HK-2 (cell line): Measurements from ENCODE around the gene SELENOK.

Source experiments
- DNase-seq: peaks from one replicate; pipeline ENCODE4 v3.0.0-alpha.2; 2018; ENCODE audit not compliant: unreplicated experiment

The SELENOK gene

DNA sequence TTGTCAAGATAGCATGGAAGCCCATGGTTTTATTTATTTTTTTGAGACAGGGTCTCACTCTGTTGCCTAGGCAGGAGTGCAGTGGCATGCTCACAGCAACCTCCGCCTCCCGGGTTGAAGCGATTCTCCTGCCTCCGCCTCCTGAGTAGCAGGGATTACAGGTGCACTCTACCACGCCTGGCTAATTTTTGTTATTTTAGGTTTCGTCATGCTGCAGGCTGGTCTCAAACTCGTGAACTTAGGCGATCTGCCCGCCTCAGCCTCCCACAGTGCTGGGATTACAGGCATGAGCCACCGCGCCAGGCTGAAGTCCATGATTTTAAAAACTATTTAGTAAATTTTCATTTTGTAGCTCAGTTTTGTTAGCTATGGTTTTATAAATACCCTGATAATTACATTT lies 7.0 kb downstream of the SELENOK start:
- DNase-seq: no peak

DNA sequence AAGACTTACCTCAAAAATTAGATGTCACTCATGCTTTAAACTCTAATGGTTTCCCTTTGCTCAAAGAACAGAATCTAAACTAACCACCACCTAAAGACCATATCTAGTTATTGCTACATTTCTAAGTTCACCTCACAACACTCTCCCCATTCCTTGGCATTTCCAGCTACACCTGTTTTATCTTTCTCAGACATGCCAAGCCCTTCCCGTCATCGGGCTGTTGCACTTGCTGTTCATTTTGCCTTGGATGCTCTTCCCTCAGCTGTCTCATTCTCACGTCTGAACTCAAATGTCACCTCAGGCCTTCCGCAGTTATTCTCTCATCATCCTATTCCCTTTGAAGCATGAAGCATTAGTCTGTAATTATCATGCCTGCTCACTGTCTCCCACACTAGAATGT lies 8.7 kb downstream of the SELENOK start:
- DNase-seq: no peak

DNA sequence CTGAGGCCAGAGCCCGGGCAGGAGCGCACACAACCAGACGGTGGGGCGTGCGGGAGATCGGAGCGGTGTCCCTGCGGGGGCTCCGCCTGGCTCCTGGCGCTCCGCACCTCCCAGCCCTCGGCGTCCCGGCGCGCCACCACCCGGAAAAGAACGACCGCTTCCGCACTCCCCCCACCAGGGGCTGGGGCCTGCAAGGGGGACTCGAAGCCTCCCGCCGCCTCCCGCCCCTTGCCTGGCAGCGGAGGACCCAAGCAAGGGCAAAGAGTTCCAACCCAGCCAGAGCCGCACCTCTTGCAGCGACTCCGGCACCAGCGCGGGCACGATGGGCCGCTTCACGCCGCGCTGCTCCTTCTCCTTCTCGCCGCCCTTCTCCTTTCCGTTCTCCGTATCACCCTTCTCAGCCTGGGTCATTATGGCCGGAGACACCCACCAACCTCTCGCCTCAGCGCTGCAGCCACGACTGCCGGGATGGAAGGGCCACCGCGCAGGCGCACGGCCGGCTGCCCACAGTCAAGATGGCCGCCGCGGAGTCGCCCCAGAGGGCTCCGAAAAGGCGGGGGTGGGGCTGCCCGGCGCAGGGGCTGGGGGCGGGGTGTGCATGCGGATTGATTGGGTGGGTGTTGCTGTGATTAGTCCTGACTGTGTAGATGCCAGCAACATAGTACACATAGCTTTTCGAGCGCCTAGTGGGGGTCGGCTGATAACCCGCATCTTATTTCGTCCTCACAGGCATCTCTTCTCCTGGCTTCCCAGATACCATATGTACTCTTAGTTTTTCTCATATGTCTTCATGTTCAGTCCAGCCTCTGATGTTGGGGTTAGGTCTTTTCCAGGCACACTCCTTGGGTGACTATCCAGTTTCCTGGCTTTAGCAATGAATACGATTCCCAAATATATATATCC lies 9.7 kb downstream of the SELENOK start, which contains the start of gene ACTR8:
Gene ACTR8, minus strand, starts transcription at position 462 of the 903 bp plus-strand sequence. Its CDS starts 51 bp downstream, at position 411.
- peak; percentile 82 for DNase-seq

DNA sequence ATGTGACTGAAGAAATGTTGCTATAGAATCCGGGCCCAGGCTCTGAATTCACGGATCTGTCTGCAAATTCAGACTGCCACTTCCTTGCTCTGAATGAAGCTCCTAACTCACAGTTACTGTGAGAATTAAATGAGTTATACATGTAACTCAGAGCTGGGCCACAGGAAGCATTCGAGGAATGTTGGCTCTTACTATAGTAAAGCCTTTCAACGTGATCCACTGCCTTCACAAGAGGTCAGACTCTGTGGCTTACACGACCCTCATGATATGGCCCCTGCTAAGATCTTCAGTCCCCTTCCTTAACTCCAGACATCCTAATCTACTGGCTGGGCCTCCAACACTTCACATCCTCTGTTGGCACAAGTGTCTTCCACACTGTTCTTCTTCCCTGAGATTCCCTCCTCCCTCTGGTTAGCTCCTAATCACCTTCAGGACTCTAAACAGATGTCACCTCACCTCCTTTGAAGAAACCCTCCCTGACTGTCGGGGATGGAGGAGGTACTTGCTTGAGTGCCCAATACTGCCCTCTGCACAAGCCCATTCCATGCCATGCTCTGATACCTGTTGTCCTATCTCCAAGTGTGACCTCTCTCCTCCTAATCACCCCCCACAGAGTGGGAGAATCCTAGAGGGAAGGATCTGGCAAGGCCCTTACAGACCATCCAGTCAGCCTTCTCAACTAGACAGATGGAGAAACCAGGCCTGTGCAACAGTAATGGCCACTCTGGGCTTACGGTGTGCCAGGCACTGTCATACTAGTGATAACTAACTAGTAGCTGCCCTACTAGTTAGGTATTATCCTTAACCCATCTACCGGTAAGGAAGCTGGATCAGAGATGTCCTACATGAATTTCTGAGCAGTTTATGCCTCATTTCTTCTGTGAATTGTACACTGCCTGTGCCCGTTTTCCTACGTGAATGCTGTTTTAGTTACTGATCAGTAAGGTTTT lies 11.0 kb downstream of the SELENOK start:
- no peak for DNase-seq

DNA sequence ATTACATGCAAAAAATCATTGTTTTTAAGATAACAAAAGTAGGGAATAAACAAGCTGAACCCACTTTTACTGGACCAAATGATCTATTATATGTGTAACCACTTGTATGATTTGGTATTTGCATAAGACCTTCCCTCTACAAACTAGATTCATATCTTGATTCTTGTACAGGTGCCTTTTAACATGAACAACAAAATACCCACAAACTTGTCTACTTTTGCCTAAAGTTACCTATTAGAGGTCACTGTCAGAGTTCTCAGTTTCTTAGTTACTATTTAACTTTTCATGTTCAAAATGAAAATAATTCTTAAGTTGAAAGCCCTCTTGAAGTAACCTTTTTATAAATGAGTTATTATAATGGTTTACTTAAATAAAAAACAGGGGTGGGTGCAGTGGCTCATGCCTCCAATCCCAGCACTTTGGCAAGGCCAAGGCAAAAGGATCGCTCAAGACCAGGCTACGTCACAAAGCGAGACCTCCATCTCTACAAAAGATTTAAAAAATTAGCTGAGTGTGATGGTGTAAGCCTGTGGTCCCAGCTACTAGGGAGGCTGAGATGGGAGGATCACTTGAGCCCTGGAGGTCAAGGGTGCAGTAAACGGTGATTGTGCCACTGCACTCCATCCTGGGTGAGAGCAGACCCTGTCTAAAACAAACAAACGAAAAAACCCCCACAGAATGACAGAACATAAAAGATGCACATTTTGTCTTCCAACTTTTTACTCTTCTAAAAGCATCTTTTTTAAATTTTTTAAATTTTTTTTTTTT lies 25.7 kb downstream of the SELENOK start:
- DNase-seq: no peak

DNA sequence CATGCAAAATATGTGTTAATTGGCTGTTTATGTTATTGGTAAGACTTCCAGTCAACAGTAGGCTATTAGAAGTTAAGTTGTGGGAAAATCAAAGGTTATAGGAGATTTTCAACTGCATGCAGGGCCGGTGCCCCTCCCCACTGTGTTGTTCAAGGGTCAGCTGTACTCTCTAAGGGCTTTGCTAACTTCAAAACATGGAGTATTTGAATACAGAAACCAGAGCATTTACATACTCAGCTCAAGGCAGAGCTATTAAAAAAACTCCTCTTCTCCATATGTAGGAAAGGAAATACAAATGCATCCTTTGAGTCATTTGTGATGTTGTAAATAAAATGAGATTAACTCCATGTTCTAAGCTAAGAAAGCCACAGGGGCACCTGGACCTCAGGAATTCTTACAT lies 28.5 kb downstream of the SELENOK start:
- no peak for DNase-seq

DNA sequence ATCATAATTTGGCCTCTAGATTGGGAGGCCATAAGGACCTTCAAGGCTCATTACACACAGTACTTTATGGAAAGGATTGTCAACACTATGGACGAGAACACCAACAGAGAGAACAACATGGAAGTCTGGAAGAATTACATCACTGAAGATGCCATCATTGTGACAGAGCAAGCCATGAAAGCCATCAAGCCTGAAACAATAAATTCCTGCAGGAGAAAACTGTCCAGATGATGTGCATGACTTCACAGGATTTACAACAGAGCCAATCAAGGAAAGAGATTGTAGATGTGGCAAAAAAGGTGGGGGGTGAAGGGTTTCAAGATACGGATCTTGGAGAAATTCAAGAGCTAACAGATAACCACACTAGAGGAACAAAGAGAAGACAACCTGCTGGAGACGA lies 29.4 kb downstream of the SELENOK start:
- DNase-seq: no peak

DNA sequence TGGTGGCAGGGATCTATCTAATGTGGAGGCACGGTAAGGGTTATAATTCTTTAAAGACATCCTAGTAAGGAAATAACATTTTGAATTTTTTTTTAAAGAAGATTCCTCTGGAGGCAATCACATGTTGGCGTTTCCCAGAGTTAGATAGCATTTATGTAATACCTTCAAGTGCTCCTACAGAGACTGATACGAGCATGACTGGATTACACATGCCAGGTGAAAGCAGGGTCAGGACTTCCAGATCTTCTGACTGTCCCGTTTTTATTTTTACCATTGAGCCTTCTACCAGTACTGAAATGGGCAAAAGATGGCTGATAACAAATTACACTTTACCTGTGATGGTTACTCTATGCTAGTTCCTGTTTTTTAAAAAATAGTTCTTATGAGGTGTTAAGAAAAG lies 31.5 kb downstream of the SELENOK start:
- no peak for DNase-seq

DNA sequence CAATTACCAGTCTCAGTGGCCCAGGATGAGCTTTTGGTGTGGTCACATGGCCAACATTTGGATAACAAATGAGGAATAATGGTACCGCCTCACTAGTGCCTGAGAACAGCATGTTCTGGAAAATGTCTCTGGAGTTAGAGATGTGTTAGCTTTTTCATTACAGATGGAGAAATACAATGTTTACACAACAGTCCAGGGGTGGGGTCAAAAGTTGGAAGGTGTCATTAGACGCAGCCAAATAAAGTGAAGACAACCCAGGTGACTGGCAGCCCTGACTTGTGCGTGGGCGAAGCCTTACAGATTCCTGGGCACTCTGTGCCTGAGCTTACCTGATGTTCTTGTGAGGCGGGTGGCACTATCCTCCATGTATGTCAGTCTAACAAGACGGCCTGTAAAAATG lies 32.5 kb downstream of the SELENOK start:
- DNase-seq: no peak

DNA sequence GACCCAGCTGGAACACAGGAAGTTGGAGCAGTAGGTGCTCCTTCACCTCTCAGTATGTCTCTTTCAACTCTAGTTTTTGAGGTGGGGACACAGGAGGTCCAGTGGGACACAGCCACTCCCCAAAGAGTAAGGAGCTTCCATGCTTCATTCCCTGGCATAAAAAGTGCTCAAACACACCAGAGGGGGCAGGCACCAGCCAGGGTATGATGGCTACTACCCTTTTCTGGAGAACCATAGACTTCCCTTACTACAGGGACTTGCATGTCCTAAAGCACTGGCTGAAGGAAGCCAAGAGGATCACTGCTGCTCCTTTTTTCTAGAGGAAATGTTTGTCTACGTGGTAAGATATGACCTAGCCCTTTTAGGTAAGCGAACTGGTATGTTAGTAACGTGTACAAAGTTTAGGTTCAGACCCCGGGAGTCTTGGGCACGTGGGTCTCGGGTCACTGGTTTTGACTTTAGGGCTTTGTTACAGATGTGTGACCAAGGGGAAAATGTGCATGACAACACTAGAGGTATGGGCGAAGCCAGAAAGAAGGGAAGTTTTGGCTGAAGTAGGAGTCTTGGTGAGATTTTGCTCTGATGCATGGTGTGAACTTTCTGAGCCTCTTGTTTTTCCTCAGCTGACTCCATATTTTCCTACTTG lies 33.4 kb downstream of the SELENOK start:
- DNase-seq: no peak

DNA sequence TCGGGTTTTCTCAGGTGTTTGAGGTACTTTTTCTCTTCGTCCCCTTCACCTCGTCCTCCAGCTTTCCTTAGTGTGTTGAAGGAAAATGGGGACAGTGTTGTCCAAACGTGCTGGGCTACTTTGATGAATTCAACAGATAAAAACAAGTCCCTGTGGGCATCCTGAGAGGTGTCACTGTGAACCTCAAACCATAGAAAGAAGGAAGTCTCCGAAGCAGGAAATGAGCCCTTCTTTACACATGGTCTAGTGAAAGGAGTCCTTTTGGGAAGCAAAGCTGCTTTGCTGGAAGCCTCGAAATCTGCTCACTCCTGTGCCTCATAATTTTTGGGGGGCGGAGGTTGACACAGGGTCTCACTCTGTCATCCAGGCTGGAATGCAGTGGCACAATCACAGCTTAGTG lies 34.7 kb downstream of the SELENOK start:
- no peak for DNase-seq

DNA sequence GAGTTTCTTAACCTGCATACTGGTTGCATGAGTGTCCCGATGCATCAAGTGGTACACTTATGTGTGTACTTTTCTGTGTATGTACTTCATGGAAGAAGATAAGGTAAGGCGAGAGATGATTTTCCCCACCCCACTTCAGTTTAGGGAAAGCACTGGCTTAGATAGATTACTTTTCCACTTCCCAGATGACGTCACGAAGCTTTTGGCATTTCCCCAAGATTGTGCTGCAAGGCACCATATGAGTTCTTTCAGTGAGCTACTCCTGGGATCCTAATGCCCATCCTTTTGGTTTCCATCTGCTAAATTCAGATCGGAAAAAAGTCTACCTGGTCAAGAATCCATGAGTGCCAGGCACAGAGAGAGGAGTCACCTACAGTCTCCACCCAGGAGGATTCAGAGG lies 40.8 kb downstream of the SELENOK start:
- DNase-seq: no peak

DNA sequence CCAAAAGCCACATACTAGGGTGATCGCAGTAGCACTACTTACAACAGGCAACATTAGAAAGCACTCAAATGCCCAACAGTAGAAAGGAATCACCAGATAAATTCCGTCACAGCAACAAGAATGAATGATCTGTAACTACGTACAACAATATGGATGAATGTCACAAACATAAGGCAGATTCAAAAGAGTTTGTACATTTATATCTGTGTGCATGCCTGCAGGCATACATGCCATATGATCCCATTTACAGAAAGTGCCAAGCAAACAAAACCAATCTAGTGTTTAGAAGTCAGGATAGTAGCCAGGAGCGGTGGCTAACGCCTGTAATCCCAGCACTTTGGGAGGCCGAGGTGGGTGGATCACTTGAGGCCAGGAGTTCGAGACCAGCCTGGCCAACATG lies 41.7 kb downstream of the SELENOK start:
- no peak for DNase-seq

DNA sequence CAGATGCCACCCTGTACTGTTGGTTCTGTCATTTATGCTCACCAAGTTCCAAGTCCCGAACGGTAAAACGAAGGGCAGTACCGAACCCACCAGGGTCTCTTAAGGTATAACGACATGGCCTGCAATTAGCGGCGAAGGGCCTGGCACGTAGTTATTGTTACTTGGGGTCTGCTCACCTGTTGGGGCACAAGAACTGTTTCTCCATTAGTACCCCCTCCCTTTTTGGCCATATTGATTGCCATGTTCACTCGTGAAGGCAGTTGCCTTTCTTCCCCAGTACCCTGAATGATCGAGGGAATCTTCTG lies 44.9 kb downstream of the SELENOK start:
- DNase-seq: no peak

DNA sequence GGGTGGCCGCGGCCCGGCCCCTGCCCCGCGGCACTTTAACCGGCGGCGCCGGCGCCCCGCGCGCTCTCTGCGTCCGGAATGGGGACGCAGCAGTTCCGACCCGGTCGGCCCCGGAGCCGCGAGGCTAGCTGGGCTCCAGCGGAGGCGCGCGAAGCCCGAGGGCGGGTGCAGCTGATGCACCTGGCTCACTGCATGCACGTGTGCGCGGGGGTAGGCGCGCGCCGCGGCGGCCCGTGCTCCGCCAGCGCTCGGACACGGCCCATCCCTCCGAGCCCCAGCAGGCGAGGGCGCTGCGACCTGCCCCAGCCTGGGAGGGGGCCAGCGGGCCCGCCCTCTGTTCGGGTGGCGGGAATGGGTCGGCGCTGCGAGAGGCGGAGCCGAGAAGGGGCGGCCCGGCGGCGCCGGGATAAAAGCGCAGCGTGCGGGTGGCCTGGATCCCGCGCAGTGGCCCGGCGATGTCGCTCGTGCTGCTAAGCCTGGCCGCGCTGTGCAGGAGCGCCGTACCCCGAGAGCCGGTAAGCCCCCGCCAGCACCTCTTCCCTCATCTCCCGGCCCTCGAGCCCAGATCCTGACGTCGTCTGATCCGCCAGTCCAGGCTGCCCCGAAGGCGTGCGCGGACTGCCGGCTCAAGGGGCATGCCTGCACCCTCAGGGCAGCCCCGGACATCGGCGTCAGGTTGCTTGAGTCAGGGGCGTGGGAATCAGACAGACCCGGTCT lies 45.4 kb downstream of the SELENOK start, which contains the start of the genes CHDH and IL17RB:
Gene CHDH, minus strand, starts transcription at position 286 of the 717 bp plus-strand sequence. CDS start 22,411 bp downstream, outside the sequence.
Gene IL17RB, plus strand, starts transcription at position 435 of the 717 bp plus-strand sequence. Its CDS starts 21 bp downstream, at position 456.
- peak; percentile 55 for DNase-seq

DNA sequence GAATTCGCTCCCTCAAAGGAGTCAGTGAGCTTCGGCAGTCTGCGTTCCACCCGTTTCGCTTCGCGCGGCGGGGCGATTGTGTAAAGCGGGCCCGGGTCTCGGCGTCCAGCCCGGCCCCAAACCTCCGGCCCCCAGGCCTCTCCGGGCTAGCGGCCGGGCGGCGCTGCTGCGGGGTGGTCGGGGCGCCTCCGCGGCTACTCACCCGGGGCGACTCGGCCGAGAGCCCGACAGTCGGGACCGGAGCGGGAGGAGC lies 45.9 kb downstream of the SELENOK start:
- no peak for DNase-seq

DNA sequence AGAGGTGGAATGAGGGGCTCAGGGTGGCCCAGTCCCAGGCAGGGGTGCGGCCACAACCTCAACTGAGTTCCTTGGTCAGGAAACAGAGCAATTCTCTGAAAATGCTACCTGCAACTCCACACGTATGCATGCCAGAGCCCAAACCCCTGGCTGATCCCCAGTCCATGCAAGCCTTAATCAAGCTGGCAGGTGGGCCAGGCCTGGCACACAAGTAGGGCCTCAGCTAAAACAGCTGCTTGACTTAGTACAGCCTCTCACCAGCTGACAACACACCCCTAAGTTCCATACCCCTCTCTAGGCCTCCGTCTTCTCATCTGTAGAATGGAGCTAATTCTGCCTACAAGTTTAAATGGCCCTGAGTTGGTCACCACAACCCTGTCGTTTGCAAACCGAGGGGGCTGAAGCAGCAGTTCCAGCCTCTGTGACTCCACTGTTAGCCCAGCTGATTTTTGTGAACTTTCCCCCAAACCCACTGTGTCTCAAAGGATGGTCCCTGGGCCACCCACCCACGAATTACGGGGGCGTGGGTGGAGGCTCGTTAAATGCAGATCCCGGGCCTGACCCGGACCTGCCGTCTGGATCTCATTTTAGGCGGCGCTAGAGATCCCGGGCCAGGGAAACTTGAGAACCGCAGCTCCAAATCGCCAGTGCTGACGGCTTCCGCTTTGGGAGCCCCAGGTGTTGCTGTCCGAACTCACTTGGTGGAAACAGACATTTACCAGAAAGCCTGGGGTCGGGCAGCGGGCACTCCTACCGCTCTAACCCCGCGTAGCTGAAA lies 46.4 kb downstream of the SELENOK start:
- DNase-seq: peak; percentile 38

DNA sequence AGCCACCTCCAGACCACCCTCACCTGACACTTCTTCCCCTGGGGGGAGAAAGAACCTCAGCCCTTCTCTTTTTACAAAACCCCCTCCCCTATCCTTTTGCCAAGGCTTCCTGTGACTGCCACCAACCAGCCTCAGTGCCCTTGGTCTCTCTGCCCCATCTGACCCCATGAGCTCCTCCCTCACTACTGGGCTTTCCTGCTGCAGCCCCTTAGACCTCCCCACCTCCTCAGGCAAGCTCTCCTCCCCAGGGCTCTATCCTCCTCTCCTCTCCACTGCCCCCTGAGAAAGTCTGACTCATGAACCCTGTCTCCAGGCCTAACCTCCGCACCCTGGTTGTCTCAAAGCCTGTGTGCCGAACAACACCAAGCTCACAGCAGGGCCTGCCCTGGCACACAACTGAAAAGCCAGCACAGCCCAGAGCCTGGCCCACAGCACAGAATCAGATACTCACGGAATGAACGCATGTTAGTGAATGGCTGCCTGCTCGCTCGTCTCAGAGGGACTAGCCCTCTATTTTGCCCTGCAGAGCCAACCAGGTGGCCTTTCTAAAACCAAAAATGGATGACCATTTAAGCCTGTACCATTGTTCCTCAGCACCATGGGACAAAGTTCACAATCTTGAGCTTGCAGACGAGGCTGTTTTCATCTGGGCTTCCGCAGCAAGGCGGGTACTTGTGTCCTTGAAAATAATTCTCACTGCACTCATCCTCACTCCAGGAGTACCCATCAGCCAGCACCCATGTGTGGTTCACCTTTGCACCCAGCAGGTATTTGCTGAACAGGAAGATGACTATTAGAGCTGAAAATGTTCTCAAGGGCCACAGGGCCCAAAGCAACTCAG lies 47.2 kb downstream of the SELENOK start:
- DNase-seq: peak; percentile 5
